ENCODE measurements around the gene PRRT1. TPM values are rescaled to one million over a fixed set of nuclear protein-coding genes. Genes with fewer than 3 reads are reported as not detected.

Gene PRRT1
- total RNA-seq, 2 donors from 2014 or later = 0.72 to 0.90 TPM

DNA sequence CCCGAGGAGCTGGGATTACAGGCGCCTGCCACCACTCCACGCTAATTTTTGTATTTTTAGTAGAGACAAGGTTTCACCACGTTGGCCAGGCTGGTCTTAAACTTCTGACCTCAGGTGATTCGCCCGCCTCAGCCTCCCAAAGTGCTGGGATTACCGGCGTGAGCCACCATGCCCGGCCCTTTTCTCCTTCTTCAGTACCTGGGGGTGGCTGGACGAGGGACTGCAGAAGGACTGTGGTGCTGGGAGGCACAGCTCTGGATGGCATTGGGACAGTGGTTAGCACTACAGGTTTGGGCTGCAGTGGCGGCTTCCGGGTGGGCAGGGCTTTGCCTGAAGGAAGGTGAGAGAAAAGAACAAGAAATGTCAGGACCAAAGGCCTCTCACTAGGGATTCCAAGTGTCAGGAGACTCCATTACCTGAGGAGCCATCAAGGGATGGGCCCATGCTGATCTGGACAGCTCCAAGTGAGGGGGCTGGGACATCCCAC lies 31.1 kb downstream of the PRRT1 start:
- Histone ChIP-seq H3K9me3 (no peaks in the 10 kb centered on the region), H3K27me3 (no peaks in the 10 kb centered on the region), H3K36me3 (peaks cover 12% of the 10 kb centered on the region), H3K27ac (no peak overlapping the region), H3K9ac (ENCODE audit: low read depth in 2 of 2, low read length in 2 of 2) (no peak overlapping the region), H3K4me1 (peaks cover 4% of the 10 kb centered on the region), H3K4me3 (no peak overlapping the region)
- intact Hi-C loops (cut with DNase I) = no loop called here
- DNase-seq = no peak
- TF ChIP-seq, protein P1, sequence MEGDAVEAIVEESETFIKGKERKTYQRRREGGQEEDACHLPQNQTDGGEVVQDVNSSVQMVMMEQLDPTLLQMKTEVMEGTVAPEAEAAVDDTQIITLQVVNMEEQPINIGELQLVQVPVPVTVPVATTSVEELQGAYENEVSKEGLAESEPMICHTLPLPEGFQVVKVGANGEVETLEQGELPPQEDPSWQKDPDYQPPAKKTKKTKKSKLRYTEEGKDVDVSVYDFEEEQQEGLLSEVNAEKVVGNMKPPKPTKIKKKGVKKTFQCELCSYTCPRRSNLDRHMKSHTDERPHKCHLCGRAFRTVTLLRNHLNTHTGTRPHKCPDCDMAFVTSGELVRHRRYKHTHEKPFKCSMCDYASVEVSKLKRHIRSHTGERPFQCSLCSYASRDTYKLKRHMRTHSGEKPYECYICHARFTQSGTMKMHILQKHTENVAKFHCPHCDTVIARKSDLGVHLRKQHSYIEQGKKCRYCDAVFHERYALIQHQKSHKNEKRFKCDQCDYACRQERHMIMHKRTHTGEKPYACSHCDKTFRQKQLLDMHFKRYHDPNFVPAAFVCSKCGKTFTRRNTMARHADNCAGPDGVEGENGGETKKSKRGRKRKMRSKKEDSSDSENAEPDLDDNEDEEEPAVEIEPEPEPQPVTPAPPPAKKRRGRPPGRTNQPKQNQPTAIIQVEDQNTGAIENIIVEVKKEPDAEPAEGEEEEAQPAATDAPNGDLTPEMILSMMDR (IDR thresholded peaks at IDR 0.05) = no peak

DNA sequence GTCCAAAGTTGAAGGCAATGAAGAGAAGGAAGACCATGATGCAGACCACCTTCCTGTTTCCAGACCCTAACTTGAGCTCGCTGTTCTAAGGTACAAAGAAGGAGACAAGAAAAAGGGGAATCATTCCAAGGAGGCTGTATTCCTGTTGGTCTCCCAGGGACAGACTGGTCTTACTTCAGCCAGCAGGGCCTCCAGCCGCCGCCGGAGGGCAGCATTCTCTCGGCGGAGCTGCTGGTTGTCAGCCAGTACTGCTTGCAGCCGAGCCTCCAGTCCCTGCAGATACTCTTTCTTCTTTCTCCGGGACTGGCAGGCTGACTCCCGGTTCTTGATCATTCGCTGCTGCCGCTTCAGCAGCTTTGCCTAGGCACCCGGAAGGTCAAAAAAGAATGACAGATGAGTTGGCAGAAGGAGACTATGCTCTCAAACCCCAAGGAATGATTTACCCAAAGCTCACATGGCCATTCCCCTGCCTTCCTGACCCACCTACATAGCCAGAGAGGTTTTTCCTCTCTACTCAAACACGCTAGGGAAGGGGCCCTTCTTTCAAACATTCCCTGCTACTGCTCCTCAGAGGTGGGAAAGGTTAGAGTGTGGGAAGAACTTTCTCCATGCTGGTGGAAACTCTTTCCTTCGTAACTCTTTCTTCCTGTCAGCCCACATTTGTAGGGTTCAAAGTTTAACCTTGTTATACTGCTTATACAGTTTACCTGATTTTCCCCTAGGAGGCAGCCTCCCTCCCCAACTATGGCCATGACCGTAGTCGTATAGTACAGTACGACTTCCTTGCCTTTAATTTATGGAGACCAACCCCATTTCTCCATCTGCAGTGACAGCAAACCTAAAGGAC lies 32.7 kb downstream of the PRRT1 start:
- H3K4me3 ChIP-seq = no peak overlapping the region

GRCh38 chr6:32117461-32117860 lies 34.3 kb downstream of the PRRT1 start:
- H3K4me3 ChIP-seq = no peak overlapping the region
- DNase-seq = no peak
- no peak overlapping the region for H3K9ac ChIP-seq (ENCODE audit: low read depth in 2 of 2, low read length in 2 of 2)
- peaks cover 4% of the 10 kb centered on the region for H3K4me1 ChIP-seq
- no peaks in the 10 kb centered on the region for H3K27me3 ChIP-seq
- H3K27ac ChIP-seq = no peak overlapping the region
- H3K36me3 ChIP-seq = peaks cover 12% of the 10 kb centered on the region
- TF ChIP-seq, protein P1 (IDR thresholded peaks at IDR 0.05) = no peak
- H3K9me3 ChIP-seq = no peaks in the 10 kb centered on the region
- intact Hi-C loops (cut with DNase I) = loop anchor here (5.0 kb wide), 2 partner anchors 40 to 125 kb away; no protein-coding TSS in a partner anchor

More for the DNA sequence above, 32.7 kb downstream of the PRRT1 start:
- TF ChIP-seq, protein P1 (IDR thresholded peaks at IDR 0.05) = peak; percentile 86
- H3K27me3 ChIP-seq = no peaks in the 10 kb centered on the region
- H3K9me3 ChIP-seq = no peaks in the 10 kb centered on the region
- peaks cover 4% of the 10 kb centered on the region for H3K4me1 ChIP-seq
- peak; percentile 88 for DNase-seq
- H3K9ac ChIP-seq (ENCODE audit: low read depth in 2 of 2, low read length in 2 of 2) = peak overlapping the region in 1 of 2 donors; percentile 66
- peak overlapping the region; percentile 70 for H3K27ac ChIP-seq
- peaks cover 12% of the 10 kb centered on the region for H3K36me3 ChIP-seq
- intact Hi-C loops (cut with DNase I) = loop anchor here (5.0 kb wide), 2 partner anchors 38 to 123 kb away; no protein-coding TSS in a partner anchor

DNA sequence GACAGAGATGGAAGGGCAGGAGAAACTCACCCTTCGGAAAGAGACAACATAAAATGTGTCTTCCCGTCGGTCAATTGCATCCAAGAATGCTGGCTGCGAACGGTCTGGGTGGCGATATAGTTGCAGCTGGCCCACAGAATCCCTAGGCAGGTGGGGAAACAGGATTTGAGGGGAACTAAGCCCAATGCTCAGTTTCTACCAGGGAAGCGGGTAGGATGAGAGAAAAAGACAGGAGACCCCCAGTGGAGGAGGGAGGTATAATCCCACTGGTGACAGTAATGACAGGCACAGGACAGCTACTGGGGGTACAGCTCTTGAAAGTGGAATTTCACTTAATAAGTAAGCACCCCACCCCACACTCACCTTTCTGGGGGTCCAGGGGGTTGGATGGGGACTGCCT lies 35.1 kb downstream of the PRRT1 start:
- H3K27me3 ChIP-seq = no peaks in the 10 kb centered on the region
- no peak overlapping the region for H3K4me3 ChIP-seq
- no peak overlapping the region for H3K27ac ChIP-seq
- DNase-seq = no peak
- intact Hi-C loops (cut with DNase I) = loop anchor here (5.0 kb wide), 2 partner anchors 41 to 126 kb away; no protein-coding TSS in a partner anchor
- TF ChIP-seq, protein P1 (IDR thresholded peaks at IDR 0.05) = no peak
- H3K4me1 ChIP-seq = peaks cover 4% of the 10 kb centered on the region
- H3K9ac ChIP-seq (ENCODE audit: low read depth in 2 of 2, low read length in 2 of 2) = no peak overlapping the region
- no peaks in the 10 kb centered on the region for H3K9me3 ChIP-seq
- H3K36me3 ChIP-seq = peaks cover 7% of the 10 kb centered on the region

- H3K36me3 ChIP-seq = no peaks in the 10 kb centered on the region
- no peak overlapping the region for H3K9ac ChIP-seq (ENCODE audit: low read depth in 2 of 2, low read length in 2 of 2)
- TF ChIP-seq, protein P1 (IDR thresholded peaks at IDR 0.05) = no peak
- intact Hi-C loops (cut with DNase I) = loop anchor here (5.0 kb wide), 2 partner anchors 42 to 127 kb away; no protein-coding TSS in a partner anchor
- no peaks in the 10 kb centered on the region for H3K9me3 ChIP-seq
- no peak overlapping the region for H3K27ac ChIP-seq
- no peaks in the 10 kb centered on the region for H3K27me3 ChIP-seq
- DNase-seq = no peak
- H3K4me1 ChIP-seq = peaks cover 4% of the 10 kb centered on the region
- no peak overlapping the region for H3K4me3 ChIP-seq
Measured at GRCh38 chr6:32115623-32116022, 36.1 kb downstream of the PRRT1 start.

Data from colonic mucosa (tissue), 4 donors.